ENCODE measurements around the gene ATG9B.
"Not testable (repeated sequence)": the region's sequence is repeated elsewhere in the genome, so short reads cannot be mapped to it uniquely, and the experiment has no call there.

Gene ATG9B

DNA sequence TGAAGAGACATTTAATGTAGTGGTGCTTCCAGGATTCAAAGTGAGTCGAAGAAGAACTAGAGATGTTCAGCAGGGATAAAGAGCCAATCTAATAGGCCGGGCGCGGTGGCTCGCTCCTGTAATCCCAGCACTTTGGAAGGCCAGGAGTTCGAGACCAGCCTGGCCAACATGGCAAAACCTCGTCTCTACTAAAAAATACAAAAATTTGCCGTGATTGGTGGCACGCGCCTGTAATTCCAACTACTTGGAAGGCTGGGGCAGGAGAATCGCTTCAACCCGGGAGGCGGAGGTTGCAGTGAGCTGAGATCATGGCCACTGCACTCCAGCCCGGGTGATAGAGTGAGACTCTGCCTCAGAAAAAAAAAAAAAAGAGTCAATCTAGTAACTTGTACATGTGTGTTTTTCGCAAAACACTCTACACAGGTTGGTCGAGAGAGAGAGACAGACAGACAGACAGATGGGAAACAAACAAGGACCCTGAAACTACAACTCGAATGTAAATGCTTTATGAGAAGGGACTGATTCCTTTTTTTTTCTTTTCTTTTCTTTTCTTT lies 4.7 kb upstream of the ATG9B start:
- Histone ChIP-seq H2AFZ (ENCODE audit: low read length) (peak overlapping the region; percentile 61), H3K27ac (ENCODE audit: low read length) (peak overlapping the region; percentile 77; the same call in 1 of the 2 replicates), H3K36me3 (replicated peaks; ENCODE audit: insufficient read depth, low read length) (no peaks in the 10 kb centered on the region), H4K20me1 (ENCODE audit: insufficient read depth, low read length) (no peaks in the 10 kb centered on the region), H3K4me1 (ENCODE audit: low read length) (peaks cover 13% of the 10 kb centered on the region), H3K9me2 (replicated peaks; ENCODE audit: insufficient read depth, low read length) (no peaks in the 10 kb centered on the region), H3K4me2 (ENCODE audit: low read depth, low read length) (peak overlapping the region; percentile 70), H3K9ac (ENCODE audit: low read length) (peak overlapping the region; percentile 80), H3F3A (ENCODE audit: insufficient read depth, low read length) (no peaks in the 10 kb centered on the region), H3K4me3 (ENCODE audit: low read length) (peak overlapping the region; percentile 73), H3K79me2 (ENCODE audit: low read length) (peaks cover 21% of the 10 kb centered on the region), H3K27me3 (replicated peaks; ENCODE audit: insufficient read depth, low read length) (no peaks in the 10 kb centered on the region), H3K9me3 (replicated peaks; ENCODE audit: insufficient read depth, low read length) (no peaks in the 10 kb centered on the region)
- TF ChIP-seq CTCF (IDR thresholded peaks at IDR 0.05; ENCODE audit: low read length): no peak
- no peak for TF ChIP-seq EZH2 (optimal IDR thresholded peaks at IDR 0.05; ENCODE audit: low read depth, low read length)
- TF ChIP-seq EZH2phosphoT487 (IDR thresholded peaks at IDR 0.05; ENCODE audit: low read length): no peak
- no peak for DNase-seq

DNA sequence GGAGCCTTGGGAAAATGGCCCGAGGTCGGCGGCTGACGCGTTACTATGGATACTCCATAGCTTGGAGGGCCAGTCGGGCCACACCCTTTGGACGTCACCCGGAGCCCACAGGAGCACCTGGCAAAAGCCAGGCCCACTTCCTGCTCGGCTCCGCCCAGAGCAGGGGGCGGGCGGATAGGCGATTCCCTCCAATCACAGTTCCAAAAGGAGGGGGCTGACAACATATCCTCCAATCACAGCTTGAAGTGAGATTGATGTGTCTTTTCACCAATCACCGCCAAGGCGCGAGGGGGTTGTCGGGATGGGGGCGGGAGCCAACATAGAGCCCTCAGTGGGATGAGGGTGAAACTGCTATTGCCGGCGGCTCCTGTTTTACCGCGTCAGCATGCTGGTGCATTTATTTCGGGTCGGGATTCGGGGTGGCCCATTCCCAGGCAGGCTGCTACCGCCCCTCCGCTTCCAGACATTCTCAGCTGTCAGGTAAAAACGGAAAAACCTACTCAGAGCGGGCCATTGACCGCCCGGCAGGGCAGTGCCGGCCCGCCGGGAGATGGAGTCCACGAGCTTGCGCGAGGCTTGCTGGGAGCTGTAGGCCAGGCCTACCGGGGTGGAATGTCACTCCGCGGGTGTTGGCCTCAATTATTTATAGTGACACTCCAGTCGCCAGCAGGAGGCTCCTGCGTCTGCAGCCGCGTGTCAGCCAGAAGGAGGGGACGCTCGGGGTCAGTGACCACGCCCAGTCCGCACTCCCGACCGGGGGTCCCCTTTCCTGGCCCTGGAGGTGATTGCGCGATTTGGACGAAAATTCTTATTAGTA lies 4.0 kb upstream of the ATG9B start, which contains the start of gene ABCB8:
Gene ABCB8 (plus strand): TSS at position 320 of the 817 bp plus-strand sequence. CDS start 66 bp downstream, at position 386.
- no peaks in the 10 kb centered on the region for H3K9me2 ChIP-seq (replicated peaks; ENCODE audit: insufficient read depth, low read length)
- no peaks in the 10 kb centered on the region for H3F3A ChIP-seq (ENCODE audit: insufficient read depth, low read length)
- peak; percentile 100 for DNase-seq
- H3K4me2 ChIP-seq (ENCODE audit: low read depth, low read length): peak within 1 kb of the TSS; percentile 72
- peak within 1 kb of the TSS; percentile 77; the same call in 1 of the 2 replicates for H3K27ac ChIP-seq (ENCODE audit: low read length)
- peaks cover 13% of the 10 kb centered on the region for H3K4me1 ChIP-seq (ENCODE audit: low read length)
- H3K27me3 ChIP-seq (replicated peaks; ENCODE audit: insufficient read depth, low read length): no peaks in the 10 kb centered on the region
- peak within 1 kb of the TSS; percentile 80 for H3K9ac ChIP-seq (ENCODE audit: low read length)
- peak within 1 kb of the TSS; percentile 61 for H2AFZ ChIP-seq (ENCODE audit: low read length)
- peak within 1 kb of the TSS; percentile 73 for H3K4me3 ChIP-seq (ENCODE audit: low read length)
- H4K20me1 ChIP-seq (ENCODE audit: insufficient read depth, low read length): no peaks in the 10 kb centered on the region
- no peaks in the 10 kb centered on the region for H3K36me3 ChIP-seq (replicated peaks; ENCODE audit: insufficient read depth, low read length)
- no peaks in the 10 kb centered on the region for H3K9me3 ChIP-seq (replicated peaks; ENCODE audit: insufficient read depth, low read length)
- H3K79me2 ChIP-seq (ENCODE audit: low read length): peaks cover 21% of the 10 kb centered on the region
- no peak for TF ChIP-seq EZH2 (optimal IDR thresholded peaks at IDR 0.05; ENCODE audit: low read depth, low read length)
- TF ChIP-seq EZH2phosphoT487 (IDR thresholded peaks at IDR 0.05; ENCODE audit: low read length): no peak
- peak; percentile 66 for TF ChIP-seq CTCF (IDR thresholded peaks at IDR 0.05; ENCODE audit: low read length)

DNA sequence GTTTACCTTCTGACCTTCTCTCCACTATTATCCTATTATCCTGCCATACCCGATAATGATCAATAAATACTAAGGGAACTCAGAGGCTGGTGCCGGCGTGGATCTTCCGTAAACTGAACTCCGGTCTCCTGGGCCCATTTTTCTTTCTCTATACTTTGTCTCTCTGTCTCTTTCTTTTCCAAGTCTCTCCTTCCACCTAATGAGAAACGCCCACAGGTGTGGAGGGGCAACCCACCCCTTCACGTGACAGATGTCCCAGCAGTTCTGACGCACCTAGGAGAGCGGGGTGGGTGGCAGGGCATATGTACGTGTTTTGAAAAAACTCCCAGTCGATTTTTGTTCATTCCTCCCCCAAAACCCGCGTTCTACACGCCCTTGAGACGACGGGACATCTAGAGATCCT lies 3.4 kb upstream of the ATG9B start:
- not testable (repeated sequence) for H4K20me1 ChIP-seq (ENCODE audit: insufficient read depth, low read length); H3K9me2 ChIP-seq (replicated peaks; ENCODE audit: insufficient read depth, low read length); H3K9me3 ChIP-seq (replicated peaks; ENCODE audit: insufficient read depth, low read length); H3F3A ChIP-seq (ENCODE audit: insufficient read depth, low read length); H3K27me3 ChIP-seq (replicated peaks; ENCODE audit: insufficient read depth, low read length); DNase-seq; H3K36me3 ChIP-seq (replicated peaks; ENCODE audit: insufficient read depth, low read length)
- Histone ChIP-seq H3K4me1 (ENCODE audit: low read length) (peaks cover 13% of the 10 kb centered on the region), H3K4me3 (ENCODE audit: low read length) (peak overlapping the region; percentile 64), H3K79me2 (ENCODE audit: low read length) (peaks cover 16% of the 10 kb centered on the region), H2AFZ (ENCODE audit: low read length) (peak overlapping the region; percentile 54), H3K9ac (ENCODE audit: low read length) (peak overlapping the region; percentile 72), H3K27ac (ENCODE audit: low read length) (peak overlapping the region; percentile 51; the same call in 1 of the 2 replicates), H3K4me2 (ENCODE audit: low read depth, low read length) (peak overlapping the region; percentile 72)

DNA sequence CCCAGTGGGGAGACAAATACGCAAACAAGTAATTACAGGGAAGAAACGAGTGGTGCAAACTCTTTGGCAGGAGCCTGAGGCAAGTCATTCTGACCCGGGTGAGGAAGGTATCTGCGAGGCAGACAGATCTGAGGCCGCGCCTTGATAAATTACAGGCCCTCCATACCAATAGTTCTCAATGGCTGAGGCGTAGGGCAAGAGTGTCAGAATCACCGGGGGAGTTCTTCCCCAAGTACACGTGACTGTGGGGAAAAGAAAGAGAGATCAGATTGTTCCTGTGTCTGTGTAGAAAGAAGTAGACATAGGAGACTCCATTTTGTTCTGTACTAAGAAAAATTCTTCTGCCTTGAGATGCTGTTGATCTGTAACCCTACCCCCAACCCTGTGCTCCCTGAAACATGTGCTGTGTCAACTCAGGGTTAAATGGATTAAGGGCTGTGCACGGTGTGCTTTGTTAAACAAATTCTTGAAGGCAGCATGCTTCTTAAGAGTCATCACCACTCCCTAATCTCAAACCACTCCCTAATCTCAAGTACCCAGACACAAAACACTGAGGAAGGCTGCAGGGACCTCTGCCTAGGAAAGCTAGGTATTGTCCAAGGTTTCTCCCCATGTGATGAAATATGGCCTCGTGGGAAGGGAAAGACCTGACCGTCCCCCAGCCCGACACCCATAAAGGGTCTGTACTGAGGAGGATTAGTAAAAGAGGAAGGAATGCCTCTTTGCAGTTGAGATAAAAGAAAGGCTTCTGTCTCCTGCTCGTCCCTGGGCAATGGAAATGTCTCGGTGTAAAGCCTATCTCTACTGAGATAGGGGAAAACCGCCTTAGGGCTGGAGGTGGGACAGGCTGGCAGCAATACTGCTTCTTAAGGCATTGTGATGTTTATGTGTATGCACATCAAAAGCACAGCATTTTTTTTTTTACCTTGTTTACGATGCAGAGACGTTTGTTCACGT lies 2.8 kb upstream of the ATG9B start:
- not testable (repeated sequence) for H3K9me2 ChIP-seq (replicated peaks; ENCODE audit: insufficient read depth, low read length); H3K9me3 ChIP-seq (replicated peaks; ENCODE audit: insufficient read depth, low read length); DNase-seq; H4K20me1 ChIP-seq (ENCODE audit: insufficient read depth, low read length); H3K36me3 ChIP-seq (replicated peaks; ENCODE audit: insufficient read depth, low read length); H3K27me3 ChIP-seq (replicated peaks; ENCODE audit: insufficient read depth, low read length); H3F3A ChIP-seq (ENCODE audit: insufficient read depth, low read length)
- peak overlapping the region; percentile 64 for H3K4me3 ChIP-seq (ENCODE audit: low read length)
- H3K4me1 ChIP-seq (ENCODE audit: low read length): peaks cover 13% of the 10 kb centered on the region
- H3K79me2 ChIP-seq (ENCODE audit: low read length): peaks cover 15% of the 10 kb centered on the region
- peak overlapping the region; percentile 72; the same call in 1 of the 2 replicates for H3K9ac ChIP-seq (ENCODE audit: low read length)
- H3K27ac ChIP-seq (ENCODE audit: low read length): peak overlapping the region; percentile 51; the same call in 1 of the 2 replicates
- H3K4me2 ChIP-seq (ENCODE audit: low read depth, low read length): peak overlapping the region; percentile 72
- peak overlapping the region; percentile 54; the same call in 1 of the 2 replicates for H2AFZ ChIP-seq (ENCODE audit: low read length)

All from MM.1S (cell line).